Smooth muscle cell (in vitro differentiated cells): ENCODE measurements around the gene MARK3. TPM values are rescaled to one million over a fixed set of nuclear protein-coding genes. Genes with fewer than 3 reads are reported as not detected.

Experiments
- DNase-seq: peaks from one replicate; lab custom pipeline; 2025; ENCODE audit not compliant: unreplicated experiment; lab: John Stamatoyannopoulos, UW
- H2AFZ ChIP-seq: fragments of 200-600 bp; sonication (generic); 2 replicates; pipeline ENCODE4 v1.6.0; 2016; ENCODE audit warnings: antibody characterized with exemption, low read depth, mild to moderate bottlenecking
- H3F3A ChIP-seq: fragments of 200-600 bp; sonication (generic); 2 replicates; pipeline ENCODE4 v1.6.0; 2017; ENCODE audit warnings: antibody characterized with exemption, low read depth
- H3K27ac ChIP-seq: fragments of 200-600 bp; sonication (generic); 2 replicates; pipeline ENCODE4 v1.5.1; 2016; ENCODE audit warnings: low read depth, mild to moderate bottlenecking
- H3K27me3 ChIP-seq: fragments of 200-600 bp; sonication (generic); 2 replicates; pipeline ENCODE4 v1.6.1; 2016; ENCODE audit warnings: low read depth, mild to moderate bottlenecking
- H3K36me3 ChIP-seq: fragments of 200-600 bp; sonication (generic); 2 replicates; pipeline ENCODE4 v1.5.1; 2016; ENCODE audit warnings: low read depth
- H3K4me1 ChIP-seq: fragments of 200-600 bp; sonication (generic); 2 replicates; pipeline ENCODE4 v1.5.1; 2016; ENCODE audit warnings: low read depth
- H3K4me2 ChIP-seq: fragments of 200-600 bp; sonication (generic); 2 replicates; pipeline ENCODE4 v1.6.0; 2016; ENCODE audit warnings: mild to moderate bottlenecking
- H3K4me3 ChIP-seq: fragments of 200-600 bp; sonication (generic); 2 replicates; pipeline ENCODE4 v1.5.1; 2016; ENCODE audit warnings: mild to moderate bottlenecking
- H3K79me2 ChIP-seq: fragments of 200-600 bp; sonication (generic); 2 replicates; pipeline ENCODE4 v1.6.0; 2016; ENCODE audit warnings: low read depth, mild to moderate bottlenecking
- H3K9ac ChIP-seq: fragments of 200-600 bp; sonication (generic); 2 replicates; pipeline ENCODE4 v1.6.0; 2016; ENCODE audit warnings: low read depth
- H3K9me3 ChIP-seq: fragments of 200-600 bp; sonication (generic); replicated peaks from 2 replicates; pipeline ENCODE4 v1.5.1; 2016; ENCODE audit warnings: low read depth
- H4K20me1 ChIP-seq: fragments of 200-600 bp; sonication (generic); 2 replicates; pipeline ENCODE4 v1.6.0; 2016; ENCODE audit warnings: low read depth
- CTCF ChIP-seq: fragments of 200-600 bp; sonication (generic); IDR thresholded peaks from 2 replicates; pipeline ENCODE4 v1.5.1; 2017; ENCODE audit warnings: borderline replicate concordance, mild to moderate bottlenecking, antibody characterized with exemption; ENCODE audit not compliant: insufficient read depth, poor library complexity, severe bottlenecking
- WGBS: methylation state at CpG from one replicate; pipeline ENCODE4 v1.1.7; 2016; ENCODE audit warnings: low lambda C conversion rate; 5-methylcytosine and 5-hydroxymethylcytosine counted together
- polyA plus RNA-seq: library from polyadenylated mRNA; unstranded; fragments of >200 nt; fragmentation: Nextera tagmentation; extraction: Ambion mirVana; gene quantifications from 2 replicates; pipeline ENCODE4 v1.2.1, GENCODE V29; 2016
- total RNA-seq: library from RNA; depleted of rRNA; stranded (reverse); fragments of >200 nt; gene quantifications from 2 replicates; pipeline ENCODE4 v1.2.3, GENCODE V29; 2014

MARK3 gene
- total and polyA plus RNA-seq, 2 experiments from 2014 or later, result 63.2 to 68.4 TPM

DNA sequence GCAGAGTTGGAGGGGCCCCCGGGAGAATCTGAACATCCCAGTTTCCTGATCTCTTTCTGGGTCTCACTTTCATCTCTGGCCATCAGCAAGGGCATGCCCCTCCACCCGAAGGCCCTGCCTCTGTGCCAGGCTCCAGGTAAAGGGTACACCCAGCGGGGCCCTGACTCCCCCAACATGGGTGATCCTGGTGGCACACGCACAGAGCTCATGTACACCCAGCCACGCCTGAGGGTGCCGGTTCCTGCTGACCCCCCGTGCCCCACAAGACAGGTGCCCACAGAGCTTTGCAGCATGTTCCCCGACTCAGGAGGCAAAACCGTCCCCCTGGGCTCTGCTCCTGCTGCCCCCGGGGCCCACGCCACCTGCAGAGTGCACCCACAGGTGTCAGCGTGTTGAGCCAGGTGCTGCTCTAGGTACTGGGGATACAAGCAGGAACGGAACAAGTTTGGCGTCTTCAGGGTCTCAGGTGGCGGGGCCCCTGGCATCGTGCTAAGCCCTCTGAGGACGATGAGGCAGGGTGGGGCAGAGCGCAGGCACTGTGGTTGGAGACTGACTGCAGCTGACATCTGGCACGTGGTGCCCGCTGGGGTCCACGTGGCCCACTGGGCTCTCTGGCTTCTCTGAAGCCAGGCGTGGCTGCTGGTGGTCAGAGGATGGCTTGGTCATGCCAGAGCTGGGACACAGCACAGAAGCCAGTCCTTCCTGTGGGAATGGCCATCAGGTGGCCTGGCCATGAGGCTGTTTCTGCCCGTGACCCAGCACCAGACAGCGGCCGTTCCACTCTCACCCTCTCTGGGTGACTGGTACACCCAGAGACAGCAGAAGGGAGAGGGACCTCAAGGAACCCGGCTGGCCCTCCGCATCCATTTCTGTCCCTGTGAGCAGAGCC is 163.5 kb downstream of the MARK3 start:
- Histone ChIP-seq H3K9ac (no peak overlapping the region), H3K4me2 (no peak overlapping the region), H4K20me1 (peaks cover 31% of the 10 kb centered on the region), H3K4me1 (no peaks in the 10 kb centered on the region), H3K9me3 (no peaks in the 10 kb centered on the region), H3K4me3 (no peak overlapping the region), H3K27ac (no peak overlapping the region), H2AFZ (no peak overlapping the region), H3K79me2 (no peaks in the 10 kb centered on the region), H3F3A (no peaks in the 10 kb centered on the region), H3K27me3 (no peaks in the 10 kb centered on the region), H3K36me3 (no peaks in the 10 kb centered on the region)
- WGBS, result 88% methylated on average over 27 of the region's 27 CpGs
- DNase-seq, result no peak
- TF ChIP-seq CTCF, result no peak

DNA sequence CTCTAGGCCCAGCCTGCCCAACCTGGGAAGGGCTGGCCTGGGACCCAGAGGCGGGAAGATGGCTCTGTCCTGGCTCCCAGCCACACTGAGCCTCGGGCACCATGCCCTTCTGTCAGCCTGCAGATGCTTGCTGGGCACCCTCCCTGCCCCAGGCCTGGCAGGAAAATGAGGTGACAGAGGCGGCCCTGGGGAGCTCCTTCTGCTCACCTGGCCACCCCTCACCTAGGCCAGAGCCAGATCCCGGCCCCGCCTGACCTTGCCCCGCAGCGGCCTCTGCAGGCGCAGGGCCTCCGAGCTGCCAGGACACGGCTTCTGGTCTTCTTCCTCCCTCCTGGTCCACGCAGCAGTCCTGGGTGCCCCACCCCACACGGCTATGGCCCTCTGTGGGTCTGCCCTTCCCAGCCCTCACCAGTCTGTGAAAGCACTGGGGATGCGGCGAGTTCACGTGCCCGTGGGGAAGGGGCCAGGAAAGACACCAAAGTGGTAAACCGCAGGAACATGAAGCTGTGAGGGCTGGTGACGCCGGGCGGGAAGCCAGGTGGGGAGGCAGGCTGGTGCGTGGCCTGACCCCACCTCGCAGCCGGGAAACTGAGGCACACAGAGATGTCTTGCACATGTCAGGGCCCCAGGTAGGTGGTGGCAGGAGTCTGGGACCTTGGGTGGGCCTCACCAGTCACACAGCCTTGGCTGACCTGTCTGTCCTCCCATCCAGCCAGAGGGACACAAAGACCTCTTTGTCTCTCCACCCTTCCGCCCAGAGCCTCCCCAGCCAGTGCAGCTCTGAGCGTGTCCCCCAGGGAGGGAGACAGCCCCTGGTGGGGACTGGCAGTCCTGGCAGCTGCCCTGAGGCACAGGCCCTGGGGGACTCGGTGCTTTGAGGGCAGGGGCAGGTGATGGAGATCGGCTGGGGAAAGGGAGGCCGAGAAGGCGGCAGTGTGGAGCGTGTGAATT is 164.4 kb downstream of the MARK3 start:
- H3K79me2 ChIP-seq, result no peaks in the 10 kb centered on the region
- no peaks in the 10 kb centered on the region for H3K27me3 ChIP-seq
- no peak overlapping the region for H3K27ac ChIP-seq
- no peak overlapping the region for H3K4me3 ChIP-seq
- 88% methylated on average over 29 of the region's 30 CpGs for WGBS
- TF ChIP-seq CTCF, result no peak
- DNase-seq, result no peak
- no peaks in the 10 kb centered on the region for H3K9me3 ChIP-seq
- H3K9ac ChIP-seq, result no peak overlapping the region
- no peak overlapping the region for H3K4me2 ChIP-seq
- no peaks in the 10 kb centered on the region for H3K36me3 ChIP-seq
- no peak overlapping the region for H2AFZ ChIP-seq
- H3K4me1 ChIP-seq, result no peaks in the 10 kb centered on the region
- H4K20me1 ChIP-seq, result peaks cover 36% of the 10 kb centered on the region
- no peaks in the 10 kb centered on the region for H3F3A ChIP-seq

DNA sequence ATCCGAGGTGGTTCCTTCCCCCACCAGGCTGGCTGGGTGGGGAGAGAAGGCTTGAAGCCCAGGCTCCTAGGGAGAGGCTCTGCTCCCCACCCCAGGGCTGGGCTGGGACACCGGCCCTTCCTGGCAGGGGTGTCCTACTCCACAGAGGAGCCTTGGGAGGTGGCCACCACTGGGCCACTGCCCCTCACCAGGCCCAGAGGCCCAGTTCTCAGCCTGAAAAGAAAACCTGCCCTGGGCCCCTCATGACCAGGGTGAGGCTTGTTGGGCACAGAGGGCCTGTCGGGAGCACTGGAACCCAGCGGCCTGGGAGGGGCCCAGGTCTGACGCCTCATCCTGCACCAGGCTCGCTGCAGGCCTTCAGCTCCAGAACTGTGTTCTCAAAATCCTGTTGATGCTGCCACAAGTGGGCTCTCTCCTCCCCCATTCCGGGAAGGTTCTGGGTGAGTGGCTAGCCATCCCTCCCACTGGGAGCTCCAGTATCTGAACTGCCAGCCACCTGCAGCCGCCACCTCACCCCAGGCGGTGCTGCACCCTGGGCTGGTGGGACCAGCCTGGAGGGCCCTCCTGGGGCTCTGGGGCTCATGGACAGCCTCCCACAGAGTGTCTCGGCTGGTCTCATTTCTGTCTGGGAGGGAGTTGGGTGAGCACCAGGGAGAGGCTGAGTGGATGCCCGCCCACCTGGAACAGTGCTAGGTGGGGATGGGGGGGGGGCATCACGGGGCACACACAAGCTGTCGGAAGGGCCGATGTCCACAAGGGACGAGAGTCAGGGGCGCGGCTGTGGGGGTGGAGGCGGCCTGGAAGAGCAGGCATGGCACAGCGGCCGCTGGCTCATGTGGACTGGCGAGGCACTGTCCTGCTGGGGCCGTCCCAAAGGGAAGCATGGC is 165.5 kb downstream of the MARK3 start:
- H3K79me2 ChIP-seq, result no peaks in the 10 kb centered on the region
- no peaks in the 10 kb centered on the region for H3K36me3 ChIP-seq
- H4K20me1 ChIP-seq, result peaks cover 46% of the 10 kb centered on the region
- H3K4me2 ChIP-seq, result no peak overlapping the region
- H3K4me1 ChIP-seq, result no peaks in the 10 kb centered on the region
- H3K4me3 ChIP-seq, result no peak overlapping the region
- H3K9me3 ChIP-seq, result no peaks in the 10 kb centered on the region
- H3K27ac ChIP-seq, result no peak overlapping the region
- no peak overlapping the region for H2AFZ ChIP-seq
- no peak overlapping the region for H3K9ac ChIP-seq
- H3F3A ChIP-seq, result no peaks in the 10 kb centered on the region
- no peak for DNase-seq
- WGBS, result 92% methylated on average over 11 of the region's 22 CpGs
- no peak for TF ChIP-seq CTCF
- H3K27me3 ChIP-seq, result no peaks in the 10 kb centered on the region
